HEK293 (cell line): ENCODE results near the gene MRPS16.
A peak's percentile ranks its signal among the peaks of the same experiment; 100 is the strongest.

Experiments
- CTCF ChIA-PET: fragments of 350-600 bp; formaldehyde crosslinking; extraction: SDS; loops from one replicate; lab custom pipeline; 2021; ENCODE audit warnings: antibody characterized with exemption; lab: Yijun Ruan, JAX
- POLR2A ChIA-PET: fragments of 300-600 bp; formaldehyde crosslinking; extraction: SDS; loops from one replicate; lab custom pipeline; 2020; ENCODE audit warnings: antibody characterized with exemption, inconsistent platforms; lab: Yijun Ruan, JAX
- H3K27ac ChIP-seq: fragments of 200-500 bp; sonication (Bioruptor generic); 2 replicates; pipeline ENCODE4 v1.5.1; 2014; ENCODE audit warnings: low read depth, low read length, control low read depth, inconsistent platforms; ENCODE audit errors: extremely low read depth
- H3K36me3 ChIP-seq, 2 experiments: fragments of 200-500 bp in 1 of 2; sonication (Bioruptor generic) in 1 of 2; 1 replicate in 1 of 2; 2 replicates in 1 of 2; pipeline ENCODE4 v1.5.1; 2014 to 2017; ENCODE audit warnings: inconsistent platforms in 2 of 2, low read length in 2 of 2; ENCODE audit not compliant: control insufficient read depth in 2 of 2, insufficient read depth in 1 of 2
- H3K4me1 ChIP-seq: fragments of 200-500 bp; sonication (Bioruptor generic); 2 replicates; pipeline ENCODE4 v1.5.1; 2014; ENCODE audit warnings: mild to moderate bottlenecking, low read length, inconsistent platforms; ENCODE audit not compliant: control insufficient read depth, insufficient read depth
- H3K4me3 ChIP-seq: 2 replicates; pipeline ENCODE4 v1.5.1; 2011; ENCODE audit warnings: low read depth, mild to moderate bottlenecking, control low read depth, low read length, moderate library complexity
- H3K9me3 ChIP-seq: fragments of 200-500 bp; sonication (Bioruptor generic); 2 replicates; pipeline ENCODE4 v1.5.1; 2014; ENCODE audit warnings: low read depth, low read length, inconsistent platforms; ENCODE audit not compliant: control insufficient read depth, insufficient read depth
- CTCF ChIP-seq: fragments of 450-650 bp; formaldehyde crosslinking; IDR thresholded peaks from 2 replicates; pipeline ENCODE4 v1.5.1; 2016; ENCODE audit warnings: missing biosample characterization, missing genetic modification characterization
- GLI4 ChIP-seq: fragments of 450-650 bp; formaldehyde crosslinking; IDR thresholded peaks from 2 replicates; pipeline ENCODE4 v1.5.1; 2016; ENCODE audit warnings: missing biosample characterization, missing genetic modification characterization
- PRDM6 ChIP-seq: fragments of 450-650 bp; formaldehyde crosslinking; IDR thresholded peaks from 2 replicates; pipeline ENCODE4 v1.5.1; 2017; ENCODE audit warnings: missing biosample characterization, missing genetic modification characterization
- ZNF10 ChIP-seq: fragments of 450-650 bp; formaldehyde crosslinking; IDR thresholded peaks from 2 replicates; pipeline ENCODE4 v1.5.1; 2017; ENCODE audit warnings: missing biosample characterization, missing genetic modification characterization
- ZNF155 ChIP-seq: fragments of 450-650 bp; formaldehyde crosslinking; IDR thresholded peaks from 2 replicates; pipeline ENCODE4 v1.5.1; 2016; ENCODE audit warnings: missing biosample characterization, missing genetic modification characterization
- ZNF175 ChIP-seq: fragments of 450-650 bp; formaldehyde crosslinking; IDR thresholded peaks from 2 replicates; pipeline ENCODE4 v1.5.1; 2016; ENCODE audit warnings: missing biosample characterization, missing genetic modification characterization
- ZNF184 ChIP-seq: fragments of 450-650 bp; IDR thresholded peaks from 2 replicates; pipeline ENCODE4 v1.5.1; 2018; ENCODE audit warnings: missing biosample characterization, mild to moderate bottlenecking, missing genetic modification characterization
- ZNF2 ChIP-seq: fragments of 450-650 bp; formaldehyde crosslinking; IDR thresholded peaks from 2 replicates; pipeline ENCODE4 v1.5.1; 2016; ENCODE audit warnings: missing biosample characterization, missing genetic modification characterization
- ZNF311 ChIP-seq: fragments of 450-650 bp; formaldehyde crosslinking; IDR thresholded peaks from 2 replicates; pipeline ENCODE4 v1.5.1; 2017; ENCODE audit warnings: missing biosample characterization, missing genetic modification characterization, borderline replicate concordance
- ZNF416 ChIP-seq: fragments of 450-650 bp; formaldehyde crosslinking; IDR thresholded peaks from 2 replicates; pipeline ENCODE4 v1.5.1; 2016; ENCODE audit warnings: missing biosample characterization, missing genetic modification characterization
- ZNF585B ChIP-seq: fragments of 450-650 bp; formaldehyde crosslinking; IDR thresholded peaks from 2 replicates; pipeline ENCODE4 v1.5.1; 2016; ENCODE audit warnings: missing biosample characterization, missing genetic modification characterization
- ZNF624 ChIP-seq: fragments of 450-650 bp; formaldehyde crosslinking; IDR thresholded peaks from 2 replicates; pipeline ENCODE4 v1.5.1; 2017; ENCODE audit warnings: missing biosample characterization, missing genetic modification characterization
- ZNF654 ChIP-seq: fragments of 450-650 bp; formaldehyde crosslinking; IDR thresholded peaks from 2 replicates; pipeline ENCODE4 v1.5.1; 2016; ENCODE audit warnings: low read depth, missing biosample characterization, missing genetic modification characterization
- ZNF658 ChIP-seq: fragments of 450-650 bp; formaldehyde crosslinking; IDR thresholded peaks from 2 replicates; pipeline ENCODE4; 2016; ENCODE audit warnings: missing biosample characterization, missing genetic modification characterization
- ZNF660 ChIP-seq: fragments of 450-650 bp; IDR thresholded peaks from 2 replicates; pipeline ENCODE4 v1.5.1; 2018; ENCODE audit warnings: missing biosample characterization, mild to moderate bottlenecking, missing genetic modification characterization
- ZNF677 ChIP-seq: fragments of 450-650 bp; IDR thresholded peaks from 2 replicates; pipeline ENCODE4 v1.5.0; 2018; ENCODE audit warnings: missing biosample characterization, mild to moderate bottlenecking, missing genetic modification characterization, moderate library complexity
- ZNF701 ChIP-seq: fragments of 450-650 bp; formaldehyde crosslinking; IDR thresholded peaks from 2 replicates; pipeline ENCODE4 v1.5.1; 2016; ENCODE audit warnings: missing biosample characterization, missing genetic modification characterization
- ZNF785 ChIP-seq: fragments of 450-650 bp; formaldehyde crosslinking; IDR thresholded peaks from 2 replicates; pipeline ENCODE4 v1.5.1; 2016; ENCODE audit warnings: missing biosample characterization, missing genetic modification characterization

MRPS16 gene

GRCh38 chr10:73233883-73234282 lies 18.6 kb downstream of the MRPS16 start:
- peaks cover 16 to 81% of the 10 kb centered on the region in 2 experiments for H3K36me3 ChIP-seq
- no peaks in the 10 kb centered on the region for H3K9me3 ChIP-seq
- H3K27ac ChIP-seq, result no peak overlapping the region
- ChIA-PET CTCF (interaction anchor here (0.5 to 1.5 kb wide), 7 partner anchors 8 to 133 kb away, joined by 3 to 4 read pairs (median 3); no protein-coding TSS in a partner anchor), POLR2A (interaction anchor here (1.7 kb wide), 1 partner anchor 13 kb away, joined by 9 read pairs; the partner anchor contains the start of gene DNAJC9)
- no peak overlapping the region for H3K4me3 ChIP-seq
- TF ChIP-seq ZNF785 (tag by site-specific recombination) (no peak), ZNF660 (no peak), ZNF416 (tag by site-specific recombination) (no peak), ZNF658 (tag by site-specific recombination) (no peak), GLI4 (tag by site-specific recombination) (no peak), CTCF (tag by site-specific recombination) (no peak), ZNF175 (tag by site-specific recombination) (no peak), ZNF677 (tag by site-specific recombination) (no peak), ZNF624 (no peak), ZNF10 (no peak), ZNF155 (tag by site-specific recombination) (no peak)
- TF ChIP-seq, all 188 proteins: peak for 0
- no peaks in the 10 kb centered on the region for H3K4me1 ChIP-seq

- Histone ChIP-seq H3K9me3 (no peaks in the 10 kb centered on the region), H3K4me3 (no peak overlapping the region), H3K27ac (no peak overlapping the region), H3K4me1 (no peaks in the 10 kb centered on the region), H3K36me3 (peaks cover 14 to 71% of the 10 kb centered on the region in 2 experiments)
- ChIA-PET POLR2A (interaction anchor here (0.9 to 1.9 kb wide), 2 partner anchors 14 to 20 kb away, joined by 3 to 12 read pairs; partner anchors contain the start of gene DNAJC9), CTCF (interaction anchor here (0.5 to 1.5 kb wide), 6 partner anchors 13 to 305 kb away, joined by 3 to 10 read pairs (median 4); no protein-coding TSS in a partner anchor)
- TF ChIP-seq ZNF701 (tag by site-specific recombination) (no peak), ZNF654 (tag by site-specific recombination) (peak; percentile 31; the same call in 1 of the 2 replicates), ZNF155 (tag by site-specific recombination) (no peak)
Observed at GRCh38 chr10:73232887-73233286, 19.6 kb downstream of the MRPS16 start.

GRCh38 chr10:73229567-73229966 lies 22.9 kb downstream of the MRPS16 start:
- TF ChIP-seq ZNF184 (no peak), ZNF585B (tag by site-specific recombination) (no peak), ZNF311 (tag by site-specific recombination) (no peak), ZNF2 (tag by site-specific recombination) (no peak), PRDM6 (no peak)
- CTCF ChIA-PET, result no interaction called here
- POLR2A ChIA-PET, result interaction anchor here (1.0 kb wide), 1 partner anchor 17 kb away, joined by 3 read pairs; the partner anchor contains the start of gene DNAJC9

More at GRCh38 chr10:73229567-73229966, 22.9 kb downstream of the MRPS16 start:
- Histone ChIP-seq H3K27ac (no peak overlapping the region), H3K36me3 (peaks cover 7 to 44% of the 10 kb centered on the region in 2 experiments), H3K9me3 (no peaks in the 10 kb centered on the region), H3K4me3 (no peak overlapping the region), H3K4me1 (no peaks in the 10 kb centered on the region)
